ENCODE results near the gene CNN2. TPM values are rescaled to one million over a fixed set of nuclear protein-coding genes. Genes with fewer than 3 reads are reported as not detected.
A peak's percentile ranks its signal among the peaks of the same experiment; 100 is the strongest.

CNN2 gene
- total and polyA plus RNA-seq, 2 of the 13 experiments (the other 11 are each of a cell fraction or from before 2014, with no cell fraction given) = 63.6 to 70.0 TPM

DNA sequence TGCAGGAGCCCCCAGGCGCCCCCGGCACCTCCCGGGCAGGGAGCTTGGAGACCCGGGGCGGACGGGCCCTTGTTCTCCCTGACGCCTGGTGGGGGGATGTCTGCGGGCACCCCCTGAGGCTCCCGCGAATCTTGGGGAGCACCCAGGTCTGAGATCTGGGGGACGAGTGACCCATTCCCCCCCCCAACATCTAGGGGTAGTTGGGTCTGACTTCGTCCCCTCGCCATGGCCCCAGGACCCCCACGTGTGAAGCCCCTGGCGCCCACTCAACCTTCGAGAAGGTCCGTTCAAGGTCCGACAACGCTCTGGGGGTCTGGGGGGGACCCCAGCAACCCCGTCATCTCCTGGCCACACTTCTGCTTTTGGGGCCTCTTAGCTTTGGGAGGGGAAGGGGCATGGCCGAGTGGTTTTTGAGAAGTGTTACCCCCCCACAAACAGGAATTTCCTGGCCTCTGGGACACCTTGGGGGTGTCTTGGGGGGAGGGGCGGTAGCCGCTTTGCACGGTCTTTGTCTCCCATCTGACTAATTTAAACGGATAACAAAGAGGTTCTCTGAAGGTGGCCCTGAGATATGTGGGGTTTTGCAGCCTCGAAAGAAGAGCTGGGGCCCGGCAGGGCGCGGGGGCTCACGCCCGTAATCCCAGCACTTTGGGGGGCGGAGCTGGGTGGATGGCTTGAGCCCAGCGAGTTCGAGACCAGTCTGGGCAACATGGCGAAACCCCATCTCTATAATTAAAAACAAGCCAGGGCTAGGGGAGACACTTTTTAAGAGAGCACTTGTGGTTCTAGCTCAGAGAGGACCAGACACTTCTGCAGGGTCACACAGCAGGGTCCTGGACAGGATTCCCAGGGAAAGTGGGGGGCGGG is 608 bp downstream of the CNN2 start (continued):
- TF ChIP-seq BRCA1 (CRISPR knock-in tag; IDR thresholded peaks at IDR 0.05) = no peak
- TF ChIP-seq, protein P1, sequence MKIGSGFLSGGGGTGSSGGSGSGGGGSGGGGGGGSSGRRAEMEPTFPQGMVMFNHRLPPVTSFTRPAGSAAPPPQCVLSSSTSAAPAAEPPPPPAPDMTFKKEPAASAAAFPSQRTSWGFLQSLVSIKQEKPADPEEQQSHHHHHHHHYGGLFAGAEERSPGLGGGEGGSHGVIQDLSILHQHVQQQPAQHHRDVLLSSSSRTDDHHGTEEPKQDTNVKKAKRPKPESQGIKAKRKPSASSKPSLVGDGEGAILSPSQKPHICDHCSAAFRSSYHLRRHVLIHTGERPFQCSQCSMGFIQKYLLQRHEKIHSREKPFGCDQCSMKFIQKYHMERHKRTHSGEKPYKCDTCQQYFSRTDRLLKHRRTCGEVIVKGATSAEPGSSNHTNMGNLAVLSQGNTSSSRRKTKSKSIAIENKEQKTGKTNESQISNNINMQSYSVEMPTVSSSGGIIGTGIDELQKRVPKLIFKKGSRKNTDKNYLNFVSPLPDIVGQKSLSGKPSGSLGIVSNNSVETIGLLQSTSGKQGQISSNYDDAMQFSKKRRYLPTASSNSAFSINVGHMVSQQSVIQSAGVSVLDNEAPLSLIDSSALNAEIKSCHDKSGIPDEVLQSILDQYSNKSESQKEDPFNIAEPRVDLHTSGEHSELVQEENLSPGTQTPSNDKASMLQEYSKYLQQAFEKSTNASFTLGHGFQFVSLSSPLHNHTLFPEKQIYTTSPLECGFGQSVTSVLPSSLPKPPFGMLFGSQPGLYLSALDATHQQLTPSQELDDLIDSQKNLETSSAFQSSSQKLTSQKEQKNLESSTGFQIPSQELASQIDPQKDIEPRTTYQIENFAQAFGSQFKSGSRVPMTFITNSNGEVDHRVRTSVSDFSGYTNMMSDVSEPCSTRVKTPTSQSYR (CRISPR knock-in tag; IDR thresholded peaks at IDR 0.05; ENCODE audit: borderline replicate concordance) = peak; percentile 53
- TF ChIP-seq ZBTB3 (CRISPR knock-in tag; IDR thresholded peaks at IDR 0.05; ENCODE audit: borderline replicate concordance, low read depth) = no peak
- TF ChIP-seq, protein P2, sequence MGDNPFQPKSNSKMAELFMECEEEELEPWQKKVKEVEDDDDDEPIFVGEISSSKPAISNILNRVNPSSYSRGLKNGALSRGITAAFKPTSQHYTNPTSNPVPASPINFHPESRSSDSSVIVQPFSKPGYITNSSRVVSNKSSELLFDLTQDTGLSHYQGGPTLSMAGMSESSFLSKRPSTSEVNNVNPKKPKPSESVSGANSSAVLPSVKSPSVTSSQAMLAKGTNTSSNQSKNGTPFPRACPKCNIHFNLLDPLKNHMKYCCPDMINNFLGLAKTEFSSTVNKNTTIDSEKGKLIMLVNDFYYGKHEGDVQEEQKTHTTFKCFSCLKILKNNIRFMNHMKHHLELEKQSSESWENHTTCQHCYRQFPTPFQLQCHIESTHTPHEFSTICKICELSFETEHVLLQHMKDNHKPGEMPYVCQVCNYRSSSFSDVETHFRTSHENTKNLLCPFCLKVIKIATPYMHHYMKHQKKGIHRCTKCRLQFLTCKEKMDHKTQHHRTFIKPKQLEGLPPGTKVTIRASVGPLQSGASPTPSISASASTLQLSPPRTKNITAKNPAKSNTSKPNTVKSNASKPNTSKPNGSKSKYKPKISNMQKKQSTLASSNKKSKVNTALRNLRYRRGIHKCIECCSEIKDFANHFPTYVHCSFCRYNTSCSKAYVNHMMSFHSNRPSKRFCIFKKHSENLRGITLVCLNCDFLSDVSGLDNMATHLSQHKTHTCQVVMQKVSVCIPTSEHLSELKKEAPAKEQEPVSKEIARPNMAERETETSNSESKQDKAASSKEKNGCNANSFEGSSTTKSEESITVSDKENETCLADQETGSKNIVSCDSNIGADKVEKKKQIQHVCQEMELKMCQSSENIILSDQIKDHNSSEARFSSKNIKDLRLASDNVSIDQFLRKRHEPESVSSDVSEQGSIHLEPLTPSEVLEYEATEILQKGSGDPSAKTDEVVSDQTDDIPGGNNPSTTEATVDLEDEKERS (CRISPR knock-in tag; IDR thresholded peaks at IDR 0.05) = no peak
- TF ChIP-seq ZNF777 (CRISPR knock-in tag; IDR thresholded peaks at IDR 0.05) = no peak
- TF ChIP-seq, protein P3, sequence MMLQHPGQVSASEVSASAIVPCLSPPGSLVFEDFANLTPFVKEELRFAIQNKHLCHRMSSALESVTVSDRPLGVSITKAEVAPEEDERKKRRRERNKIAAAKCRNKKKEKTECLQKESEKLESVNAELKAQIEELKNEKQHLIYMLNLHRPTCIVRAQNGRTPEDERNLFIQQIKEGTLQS (CRISPR knock-in tag; IDR thresholded peaks at IDR 0.05) = 0 out of 2 replicates have a peak, but pooled peaks have one; percentile 5
- TF ChIP-seq NFE2L1 (CRISPR knock-in tag; IDR thresholded peaks at IDR 0.05; ENCODE audit: borderline replicate concordance) = no peak
- TF ChIP-seq ZFP36L1 (CRISPR knock-in tag; IDR thresholded peaks at IDR 0.05) = no peak
- no peak for TF ChIP-seq ZNF383 (CRISPR knock-in tag; IDR thresholded peaks at IDR 0.05; ENCODE audit: borderline replicate concordance)
- TF ChIP-seq, protein P4, sequence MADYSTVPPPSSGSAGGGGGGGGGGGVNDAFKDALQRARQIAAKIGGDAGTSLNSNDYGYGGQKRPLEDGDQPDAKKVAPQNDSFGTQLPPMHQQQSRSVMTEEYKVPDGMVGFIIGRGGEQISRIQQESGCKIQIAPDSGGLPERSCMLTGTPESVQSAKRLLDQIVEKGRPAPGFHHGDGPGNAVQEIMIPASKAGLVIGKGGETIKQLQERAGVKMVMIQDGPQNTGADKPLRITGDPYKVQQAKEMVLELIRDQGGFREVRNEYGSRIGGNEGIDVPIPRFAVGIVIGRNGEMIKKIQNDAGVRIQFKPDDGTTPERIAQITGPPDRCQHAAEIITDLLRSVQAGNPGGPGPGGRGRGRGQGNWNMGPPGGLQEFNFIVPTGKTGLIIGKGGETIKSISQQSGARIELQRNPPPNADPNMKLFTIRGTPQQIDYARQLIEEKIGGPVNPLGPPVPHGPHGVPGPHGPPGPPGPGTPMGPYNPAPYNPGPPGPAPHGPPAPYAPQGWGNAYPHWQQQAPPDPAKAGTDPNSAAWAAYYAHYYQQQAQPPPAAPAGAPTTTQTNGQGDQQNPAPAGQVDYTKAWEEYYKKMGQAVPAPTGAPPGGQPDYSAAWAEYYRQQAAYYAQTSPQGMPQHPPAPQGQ (CRISPR knock-in tag; IDR thresholded peaks at IDR 0.05; ENCODE audit: borderline replicate concordance) = no peak
- 0 out of 2 replicates have a peak, but pooled peaks have one; percentile 22 for TF ChIP-seq ARID2 (CRISPR knock-in tag; IDR thresholded peaks at IDR 0.05; ENCODE audit: borderline replicate concordance)
- no peak for TF ChIP-seq SAFB2 (CRISPR knock-in tag; IDR thresholded peaks at IDR 0.05; ENCODE audit: borderline replicate concordance, low read depth)
- no peak for TF ChIP-seq ZBTB38 (CRISPR knock-in tag; IDR thresholded peaks at IDR 0.05)
- TF ChIP-seq, protein P5, sequence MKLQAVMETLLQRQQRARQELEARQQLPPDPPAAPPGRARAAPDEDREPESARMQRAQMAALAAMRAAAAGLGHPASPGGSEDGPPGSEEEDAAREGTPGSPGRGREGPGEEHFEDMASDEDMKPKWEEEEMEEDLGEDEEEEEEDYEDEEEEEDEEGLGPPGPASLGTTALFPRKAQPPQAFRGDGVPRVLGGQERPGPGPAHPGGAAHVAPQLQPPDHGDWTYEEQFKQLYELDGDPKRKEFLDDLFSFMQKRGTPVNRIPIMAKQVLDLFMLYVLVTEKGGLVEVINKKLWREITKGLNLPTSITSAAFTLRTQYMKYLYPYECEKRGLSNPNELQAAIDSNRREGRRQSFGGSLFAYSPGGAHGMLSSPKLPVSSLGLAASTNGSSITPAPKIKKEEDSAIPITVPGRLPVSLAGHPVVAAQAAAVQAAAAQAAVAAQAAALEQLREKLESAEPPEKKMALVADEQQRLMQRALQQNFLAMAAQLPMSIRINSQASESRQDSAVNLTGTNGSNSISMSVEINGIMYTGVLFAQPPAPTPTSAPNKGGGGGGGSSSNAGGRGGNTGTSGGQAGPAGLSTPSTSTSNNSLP (IDR thresholded peaks at IDR 0.05; ENCODE audit: low read depth, low read length) = no peak
- no peak for TF ChIP-seq U2AF2 (IDR thresholded peaks at IDR 0.05; ENCODE audit: low read depth, low read length)
- TF ChIP-seq PHF8 (CRISPR knock-in tag; IDR thresholded peaks at IDR 0.05) = no peak; the same call in 1 of the 2 replicates
- no peak for TF ChIP-seq ATM (IDR thresholded peaks at IDR 0.05; ENCODE audit: borderline replicate concordance)
- TF ChIP-seq KDM3A (CRISPR knock-in tag; IDR thresholded peaks at IDR 0.05; ENCODE audit: low read depth) = no peak
- no peak for TF ChIP-seq POLR2G (IDR thresholded peaks at IDR 0.05; ENCODE audit: low read depth, low read length)

Measured in HepG2 (cell line).